NB4 (cell line): ENCODE data around the gene ITPKA.

Experiments used
- DNase-seq: peaks from one replicate; pipeline ENCODE4 v3.0.0; 2010; ENCODE audit warnings: low read depth
- H3K4me3 ChIP-seq: one replicate; pipeline ENCODE4 v1.5.1; 2011; ENCODE audit warnings: mild to moderate bottlenecking, low read depth, low read length, moderate library complexity
- CTCF ChIP-seq: IDR thresholded peaks from one replicate; pipeline ENCODE4 v1.5.1; 2012; ENCODE audit warnings: low read depth, low read length
- MAX ChIP-seq: IDR thresholded peaks from 2 replicates; pipeline ENCODE4 v1.6.1; 2011; ENCODE audit warnings: low read depth, low read length
- MYC ChIP-seq: IDR thresholded peaks from 2 replicates; pipeline ENCODE4 v1.6.1; 2011; ENCODE audit warnings: low read depth, low read length
- POLR2A ChIP-seq: IDR thresholded peaks from 2 replicates; pipeline ENCODE4 v1.6.1; 2011; ENCODE audit warnings: mild to moderate bottlenecking; ENCODE audit not compliant: insufficient read length; ENCODE audit errors: extremely low read depth

Gene ITPKA

DNA sequence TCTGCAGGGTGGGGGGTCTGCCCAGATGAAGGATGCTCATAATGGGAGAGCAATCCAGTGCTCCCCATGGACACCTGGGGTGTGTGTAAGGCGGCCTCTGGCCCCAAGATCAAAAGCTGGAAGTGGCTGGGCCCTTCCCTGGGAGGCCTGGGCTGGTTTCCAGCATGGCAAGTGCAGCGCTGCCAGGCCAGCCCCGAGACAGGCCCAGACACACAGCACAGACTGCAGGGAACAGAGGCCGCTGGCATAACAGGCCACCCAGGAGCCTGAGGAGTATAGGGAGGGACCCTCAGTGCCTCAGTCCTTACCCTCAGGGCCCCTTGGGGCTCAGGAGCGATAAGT lies 10.0 kb downstream of the ITPKA start:
- no peak for DNase-seq
- TF ChIP-seq POLR2A (peak; percentile 9), MYC (no peak)
- H3K4me3 ChIP-seq = no peak overlapping the region

- TF ChIP-seq POLR2A (no peak), MYC (no peak), MAX (no peak), CTCF (no peak)
- no peak for DNase-seq
Observed at GRCh38 chr15:41504751-41505492, 11.2 kb downstream of the ITPKA start.

GRCh38 chr15:41505776-41506175 lies 12.1 kb downstream of the ITPKA start:
- TF ChIP-seq CTCF (no peak), POLR2A (no peak), MYC (no peak), MAX (no peak)
- no peak for DNase-seq
- no peak overlapping the region for H3K4me3 ChIP-seq

More at GRCh38 chr15:41504751-41505492, 11.2 kb downstream of the ITPKA start:
- H3K4me3 ChIP-seq = no peak overlapping the region

GRCh38 chr15:41506796-41507341 lies 13.2 kb downstream of the ITPKA start:
- H3K4me3 ChIP-seq = no peak overlapping the region
- peak; percentile 62 for DNase-seq
- TF ChIP-seq POLR2A (no peak), MAX (no peak), MYC (no peak), CTCF (no peak)

- TF ChIP-seq CTCF (no peak), POLR2A (no peak), MYC (no peak), MAX (no peak)
- no peak overlapping the region for H3K4me3 ChIP-seq
- no peak for DNase-seq
Observed at GRCh38 chr15:41507820-41508290, 14.2 kb downstream of the ITPKA start.

DNA sequence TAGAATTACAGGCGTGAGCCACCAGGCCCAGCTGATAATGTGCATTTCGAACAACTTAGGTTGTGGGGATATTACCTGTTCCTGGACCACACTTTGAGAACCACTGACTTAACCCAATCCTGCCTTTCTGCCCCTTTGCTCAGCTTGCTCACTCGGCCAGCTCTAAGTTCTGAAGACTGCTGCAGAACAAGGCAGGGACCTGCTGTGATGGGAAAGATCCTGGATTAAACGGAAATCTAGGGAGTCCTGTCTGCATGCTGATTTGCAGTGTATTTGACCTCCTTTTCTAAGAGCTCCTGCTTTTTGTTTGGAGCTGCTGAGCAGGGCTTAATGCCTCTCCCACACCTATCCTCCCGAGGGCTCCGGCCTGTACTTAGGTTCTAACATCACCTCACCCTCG lies 17.1 kb downstream of the ITPKA start:
- no peak for DNase-seq
- no peak for TF ChIP-seq MAX
- TF ChIP-seq CTCF = no peak
- no peak for TF ChIP-seq POLR2A
- TF ChIP-seq MYC = no peak
- H3K4me3 ChIP-seq = no peak overlapping the region
